GM12872 (cell line): Measurements from ENCODE around the gene NHLH1.

Experiments
- CTCF ChIP-seq: IDR thresholded peaks from 3 replicates; pipeline ENCODE4 v1.5.1; 2011; ENCODE audit warnings: low read depth, mild to moderate bottlenecking, low read length, moderate library complexity; ENCODE audit not compliant: insufficient read depth

The NHLH1 gene

GRCh38 chr1:160338580-160338979 lies 28.3 kb upstream of the NHLH1 start:
- no peak for TF ChIP-seq CTCF

GRCh38 chr1:160340146-160340545 lies 26.7 kb upstream of the NHLH1 start:
- no peak for TF ChIP-seq CTCF

GRCh38 chr1:160340866-160341265 lies 26.0 kb upstream of the NHLH1 start:
- no peak for TF ChIP-seq CTCF

- TF ChIP-seq CTCF = no peak
Observed at GRCh38 chr1:160342526-160342925, 24.3 kb upstream of the NHLH1 start.

GRCh38 chr1:160342953-160343869 lies 23.7 kb upstream of the NHLH1 start, which contains the start of the genes COPA and NCSTN:
COPA (minus strand) TSS chr1:160343250; CDS start chr1:160343170, 80 bp downstream.
NCSTN (plus strand) TSS chr1:160343383; CDS start chr1:160343397, 14 bp downstream.
- TF ChIP-seq CTCF = no peak

GRCh38 chr1:160344241-160344640 lies 22.6 kb upstream of the NHLH1 start:
- no peak for TF ChIP-seq CTCF

GRCh38 chr1:160344936-160345335 lies 21.9 kb upstream of the NHLH1 start:
- no peak for TF ChIP-seq CTCF
